HEK293 (cell line): Measurements from ENCODE around the gene TRPC4.

Source experiments
- CTCF ChIA-PET: fragments of 350-600 bp; formaldehyde crosslinking; extraction: SDS; loops from one replicate; lab custom pipeline; 2021; ENCODE audit warnings: antibody characterized with exemption; lab: Yijun Ruan, JAX
- POLR2A ChIA-PET: fragments of 300-600 bp; formaldehyde crosslinking; extraction: SDS; loops from one replicate; lab custom pipeline; 2020; ENCODE audit warnings: antibody characterized with exemption, inconsistent platforms; lab: Yijun Ruan, JAX
- H3K27ac ChIP-seq: fragments of 200-500 bp; sonication (Bioruptor generic); 2 replicates; pipeline ENCODE4 v1.5.1; 2014; ENCODE audit warnings: low read depth, low read length, control low read depth, inconsistent platforms; ENCODE audit errors: extremely low read depth
- H3K36me3 ChIP-seq, 2 experiments: fragments of 200-500 bp in 1 of 2; sonication (Bioruptor generic) in 1 of 2; 1 replicate in 1 of 2; 2 replicates in 1 of 2; pipeline ENCODE4 v1.5.1; 2014 to 2017; ENCODE audit warnings: inconsistent platforms in 2 of 2, low read length in 2 of 2; ENCODE audit not compliant: control insufficient read depth in 2 of 2, insufficient read depth in 1 of 2
- H3K4me1 ChIP-seq: fragments of 200-500 bp; sonication (Bioruptor generic); 2 replicates; pipeline ENCODE4 v1.5.1; 2014; ENCODE audit warnings: mild to moderate bottlenecking, low read length, inconsistent platforms; ENCODE audit not compliant: control insufficient read depth, insufficient read depth
- H3K4me3 ChIP-seq: 2 replicates; pipeline ENCODE4 v1.5.1; 2011; ENCODE audit warnings: low read depth, mild to moderate bottlenecking, control low read depth, low read length, moderate library complexity
- H3K9me3 ChIP-seq: fragments of 200-500 bp; sonication (Bioruptor generic); 2 replicates; pipeline ENCODE4 v1.5.1; 2014; ENCODE audit warnings: low read depth, low read length, inconsistent platforms; ENCODE audit not compliant: control insufficient read depth, insufficient read depth
- BCL6B ChIP-seq: fragments of 450-650 bp; formaldehyde crosslinking; IDR thresholded peaks from 2 replicates; pipeline ENCODE4 v1.5.1; 2017; ENCODE audit warnings: missing biosample characterization, missing genetic modification characterization
- FEZF1 ChIP-seq: fragments of 450-650 bp; formaldehyde crosslinking; IDR thresholded peaks from 2 replicates; pipeline ENCODE4 v1.5.1; 2016; ENCODE audit warnings: missing biosample characterization, missing genetic modification characterization
- TRIM28 ChIP-seq: IDR thresholded peaks from 2 replicates; pipeline ENCODE4 v1.6.1; 2011; ENCODE audit warnings: low read length, control low read depth, borderline replicate concordance
- ZBTB17 ChIP-seq: fragments of 450-650 bp; formaldehyde crosslinking; IDR thresholded peaks from 2 replicates; pipeline ENCODE4 v1.5.1; 2016; ENCODE audit warnings: missing biosample characterization, missing genetic modification characterization
- ZFP37 ChIP-seq: fragments of 450-650 bp; formaldehyde crosslinking; IDR thresholded peaks from 2 replicates; pipeline ENCODE4 v1.5.1; 2016; ENCODE audit warnings: missing biosample characterization, missing genetic modification characterization
- ZFP69B ChIP-seq: fragments of 450-650 bp; formaldehyde crosslinking; IDR thresholded peaks from 2 replicates; pipeline ENCODE4 v1.5.1; 2016; ENCODE audit warnings: missing biosample characterization, missing genetic modification characterization
- ZNF10 ChIP-seq: fragments of 450-650 bp; formaldehyde crosslinking; IDR thresholded peaks from 2 replicates; pipeline ENCODE4 v1.5.1; 2017; ENCODE audit warnings: missing biosample characterization, missing genetic modification characterization
- ZNF184 ChIP-seq: fragments of 450-650 bp; IDR thresholded peaks from 2 replicates; pipeline ENCODE4 v1.5.1; 2018; ENCODE audit warnings: missing biosample characterization, mild to moderate bottlenecking, missing genetic modification characterization
- ZNF19 ChIP-seq: fragments of 450-650 bp; formaldehyde crosslinking; IDR thresholded peaks from 2 replicates; pipeline ENCODE4; 2016; ENCODE audit warnings: missing biosample characterization, missing genetic modification characterization, low read depth
- ZNF2 ChIP-seq: fragments of 450-650 bp; formaldehyde crosslinking; IDR thresholded peaks from 2 replicates; pipeline ENCODE4 v1.5.1; 2016; ENCODE audit warnings: missing biosample characterization, missing genetic modification characterization
- ZNF501 ChIP-seq: fragments of 450-650 bp; formaldehyde crosslinking; IDR thresholded peaks from 2 replicates; pipeline ENCODE4 v1.5.1; 2016; ENCODE audit warnings: missing biosample characterization, missing genetic modification characterization
- ZNF580 ChIP-seq: fragments of 450-650 bp; formaldehyde crosslinking; IDR thresholded peaks from 2 replicates; pipeline ENCODE4 v1.5.1; 2016; ENCODE audit warnings: missing biosample characterization, missing genetic modification characterization
- ZNF654 ChIP-seq: fragments of 450-650 bp; formaldehyde crosslinking; IDR thresholded peaks from 2 replicates; pipeline ENCODE4 v1.5.1; 2016; ENCODE audit warnings: low read depth, missing biosample characterization, missing genetic modification characterization
- ZNF658 ChIP-seq: fragments of 450-650 bp; formaldehyde crosslinking; IDR thresholded peaks from 2 replicates; pipeline ENCODE4; 2016; ENCODE audit warnings: missing biosample characterization, missing genetic modification characterization
- ZNF843 ChIP-seq: fragments of 450-650 bp; formaldehyde crosslinking; IDR thresholded peaks from 2 replicates; pipeline ENCODE4 v1.5.1; 2016; ENCODE audit warnings: missing biosample characterization, missing genetic modification characterization
- ZSCAN23 ChIP-seq: fragments of 450-650 bp; formaldehyde crosslinking; IDR thresholded peaks from 2 replicates; pipeline ENCODE4 v1.5.1; 2016; ENCODE audit warnings: missing biosample characterization, missing genetic modification characterization
- TF ChIP-seq, protein P1 (sequence below): fragments of 450-650 bp; formaldehyde crosslinking; IDR thresholded peaks from 2 replicates; pipeline ENCODE4 v1.5.1; 2017; ENCODE audit warnings: missing biosample characterization, missing genetic modification characterization
- TF ChIP-seq, protein P2 (sequence below): fragments of 450-650 bp; formaldehyde crosslinking; IDR thresholded peaks from 2 replicates; pipeline ENCODE4 v1.5.1; 2016; ENCODE audit warnings: missing biosample characterization, missing genetic modification characterization
- TF ChIP-seq, protein P3 (sequence below): fragments of 450-650 bp; formaldehyde crosslinking; IDR thresholded peaks from 2 replicates; pipeline ENCODE4 v1.5.1; 2017; ENCODE audit warnings: missing biosample characterization, missing genetic modification characterization
- TF ChIP-seq, protein P4 (sequence below): fragments of 450-650 bp; formaldehyde crosslinking; IDR thresholded peaks from 2 replicates; pipeline ENCODE4 v1.5.1; 2017; ENCODE audit warnings: missing biosample characterization, missing genetic modification characterization
- TF ChIP-seq, protein P5 (sequence below): fragments of 450-650 bp; formaldehyde crosslinking; IDR thresholded peaks from 2 replicates; pipeline ENCODE4 v1.5.1; 2016; ENCODE audit warnings: missing biosample characterization, missing genetic modification characterization, borderline replicate concordance
- TF ChIP-seq, protein P6 (sequence below): fragments of 450-650 bp; formaldehyde crosslinking; conservative IDR thresholded peaks from 2 replicates; pipeline ENCODE4 v1.5.1; 2016; ENCODE audit warnings: low read depth, missing biosample characterization, missing genetic modification characterization

TRPC4 gene

DNA sequence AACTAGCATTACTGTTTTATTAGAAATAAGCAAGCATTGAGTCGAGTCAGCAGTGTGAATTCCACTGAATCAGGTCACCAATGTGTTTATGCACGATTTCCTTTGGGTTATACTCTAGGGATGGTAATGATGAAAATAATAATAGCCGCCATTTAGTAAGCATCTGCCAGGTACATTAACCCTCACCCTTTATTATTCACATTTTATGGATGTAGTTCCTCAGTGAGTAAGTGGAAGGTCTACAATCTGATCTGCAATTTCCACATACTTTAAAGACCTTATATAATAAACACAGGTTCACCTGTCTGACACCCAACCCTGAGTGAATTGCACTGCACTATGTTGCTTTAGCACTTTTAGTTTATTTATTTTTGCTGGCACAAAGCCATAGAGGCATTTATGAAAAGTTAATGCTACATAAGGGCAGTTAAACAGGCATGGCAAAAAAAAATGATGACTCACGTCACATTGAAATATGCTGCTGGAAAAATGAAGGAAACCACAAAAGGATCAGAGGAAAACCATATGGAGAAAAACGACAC, 122.4 kb downstream of the TRPC4 start (continued):
- TF ChIP-seq, protein P1, sequence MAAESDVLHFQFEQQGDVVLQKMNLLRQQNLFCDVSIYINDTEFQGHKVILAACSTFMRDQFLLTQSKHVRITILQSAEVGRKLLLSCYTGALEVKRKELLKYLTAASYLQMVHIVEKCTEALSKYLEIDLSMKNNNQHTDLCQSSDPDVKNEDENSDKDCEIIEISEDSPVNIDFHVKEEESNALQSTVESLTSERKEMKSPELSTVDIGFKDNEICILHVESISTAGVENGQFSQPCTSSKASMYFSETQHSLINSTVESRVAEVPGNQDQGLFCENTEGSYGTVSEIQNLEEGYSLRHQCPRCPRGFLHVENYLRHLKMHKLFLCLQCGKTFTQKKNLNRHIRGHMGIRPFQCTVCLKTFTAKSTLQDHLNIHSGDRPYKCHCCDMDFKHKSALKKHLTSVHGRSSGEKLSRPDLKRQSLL (tag by site-specific recombination) = no peak
- TF ChIP-seq ZNF184 (tag by site-specific recombination) (peak; percentile 31; the same call in 1 of the 2 replicates), ZSCAN23 (tag by site-specific recombination) (no peak), ZNF580 (tag by site-specific recombination) (no peak), ZNF10 (0 out of 2 replicates have a peak, but pooled peaks have one; percentile 11), ZBTB17 (tag by site-specific recombination) (0 out of 2 replicates have a peak, but pooled peaks have one; percentile 22), ZNF654 (tag by site-specific recombination) (no peak), ZNF19 (tag by site-specific recombination) (no peak), BCL6B (tag by site-specific recombination) (peak; percentile 32; the same call in 1 of the 2 replicates), FEZF1 (peak; percentile 74), ZNF501 (tag by site-specific recombination) (no peak), ZFP69B (tag by site-specific recombination) (no peak), TRIM28 (0 out of 2 replicates have a peak, but pooled peaks have one; percentile 56), ZNF2 (no peak), ZNF658 (no peak), ZNF843 (tag by site-specific recombination) (peak; percentile 41; the same call in 1 of the 2 replicates)
- TF ChIP-seq, protein P2, sequence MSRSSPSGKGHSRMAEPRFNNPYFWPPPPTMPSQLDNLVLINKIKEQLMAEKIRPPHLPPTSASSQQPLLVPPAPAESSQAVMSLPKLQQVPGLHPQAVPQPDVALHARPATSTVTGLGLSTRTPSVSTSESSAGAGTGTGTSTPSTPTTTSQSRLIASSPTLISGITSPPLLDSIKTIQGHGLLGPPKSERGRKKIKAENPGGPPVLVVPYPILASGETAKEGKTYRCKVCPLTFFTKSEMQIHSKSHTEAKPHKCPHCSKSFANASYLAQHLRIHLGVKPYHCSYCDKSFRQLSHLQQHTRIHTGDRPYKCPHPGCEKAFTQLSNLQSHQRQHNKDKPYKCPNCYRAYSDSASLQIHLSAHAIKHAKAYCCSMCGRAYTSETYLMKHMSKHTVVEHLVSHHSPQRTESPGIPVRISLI (tag by site-specific recombination) = peak; percentile 91
- TF ChIP-seq, protein P3, sequence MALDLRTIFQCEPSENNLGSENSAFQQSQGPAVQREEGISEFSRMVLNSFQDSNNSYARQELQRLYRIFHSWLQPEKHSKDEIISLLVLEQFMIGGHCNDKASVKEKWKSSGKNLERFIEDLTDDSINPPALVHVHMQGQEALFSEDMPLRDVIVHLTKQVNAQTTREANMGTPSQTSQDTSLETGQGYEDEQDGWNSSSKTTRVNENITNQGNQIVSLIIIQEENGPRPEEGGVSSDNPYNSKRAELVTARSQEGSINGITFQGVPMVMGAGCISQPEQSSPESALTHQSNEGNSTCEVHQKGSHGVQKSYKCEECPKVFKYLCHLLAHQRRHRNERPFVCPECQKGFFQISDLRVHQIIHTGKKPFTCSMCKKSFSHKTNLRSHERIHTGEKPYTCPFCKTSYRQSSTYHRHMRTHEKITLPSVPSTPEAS (tag by site-specific recombination) = no peak
- TF ChIP-seq, protein P4, sequence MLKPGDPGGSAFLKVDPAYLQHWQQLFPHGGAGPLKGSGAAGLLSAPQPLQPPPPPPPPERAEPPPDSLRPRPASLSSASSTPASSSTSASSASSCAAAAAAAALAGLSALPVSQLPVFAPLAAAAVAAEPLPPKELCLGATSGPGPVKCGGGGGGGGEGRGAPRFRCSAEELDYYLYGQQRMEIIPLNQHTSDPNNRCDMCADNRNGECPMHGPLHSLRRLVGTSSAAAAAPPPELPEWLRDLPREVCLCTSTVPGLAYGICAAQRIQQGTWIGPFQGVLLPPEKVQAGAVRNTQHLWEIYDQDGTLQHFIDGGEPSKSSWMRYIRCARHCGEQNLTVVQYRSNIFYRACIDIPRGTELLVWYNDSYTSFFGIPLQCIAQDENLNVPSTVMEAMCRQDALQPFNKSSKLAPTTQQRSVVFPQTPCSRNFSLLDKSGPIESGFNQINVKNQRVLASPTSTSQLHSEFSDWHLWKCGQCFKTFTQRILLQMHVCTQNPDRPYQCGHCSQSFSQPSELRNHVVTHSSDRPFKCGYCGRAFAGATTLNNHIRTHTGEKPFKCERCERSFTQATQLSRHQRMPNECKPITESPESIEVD (tag by site-specific recombination) = peak; percentile 39

DNA sequence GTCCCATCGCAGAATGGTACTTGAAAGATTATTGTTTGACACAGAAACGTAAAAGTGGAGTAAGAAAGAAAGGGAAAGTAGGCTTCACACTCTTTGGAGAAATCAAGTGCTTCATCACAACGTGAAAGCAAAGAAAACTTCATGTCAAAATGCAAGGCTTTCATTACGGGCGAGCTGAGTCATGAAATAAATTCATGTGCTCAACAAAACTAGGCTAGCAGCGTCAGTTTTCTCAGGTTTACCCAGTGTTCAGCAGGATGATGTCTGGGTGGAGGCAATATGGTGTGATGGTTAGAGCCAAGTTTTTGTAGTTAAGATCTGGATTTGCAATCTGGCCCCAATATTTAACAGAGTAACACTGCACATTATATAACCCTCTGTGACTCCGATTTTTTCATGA, 128.0 kb downstream of the TRPC4 start:
- Histone ChIP-seq H3K4me3 (no peak overlapping the region), H3K9me3 (no peaks in the 10 kb centered on the region), H3K27ac (no peak overlapping the region), H3K36me3 (no peaks in the 10 kb centered on the region), H3K4me1 (no peaks in the 10 kb centered on the region)
- CTCF ChIA-PET = no interaction called here
- TF ChIP-seq, protein P5, sequence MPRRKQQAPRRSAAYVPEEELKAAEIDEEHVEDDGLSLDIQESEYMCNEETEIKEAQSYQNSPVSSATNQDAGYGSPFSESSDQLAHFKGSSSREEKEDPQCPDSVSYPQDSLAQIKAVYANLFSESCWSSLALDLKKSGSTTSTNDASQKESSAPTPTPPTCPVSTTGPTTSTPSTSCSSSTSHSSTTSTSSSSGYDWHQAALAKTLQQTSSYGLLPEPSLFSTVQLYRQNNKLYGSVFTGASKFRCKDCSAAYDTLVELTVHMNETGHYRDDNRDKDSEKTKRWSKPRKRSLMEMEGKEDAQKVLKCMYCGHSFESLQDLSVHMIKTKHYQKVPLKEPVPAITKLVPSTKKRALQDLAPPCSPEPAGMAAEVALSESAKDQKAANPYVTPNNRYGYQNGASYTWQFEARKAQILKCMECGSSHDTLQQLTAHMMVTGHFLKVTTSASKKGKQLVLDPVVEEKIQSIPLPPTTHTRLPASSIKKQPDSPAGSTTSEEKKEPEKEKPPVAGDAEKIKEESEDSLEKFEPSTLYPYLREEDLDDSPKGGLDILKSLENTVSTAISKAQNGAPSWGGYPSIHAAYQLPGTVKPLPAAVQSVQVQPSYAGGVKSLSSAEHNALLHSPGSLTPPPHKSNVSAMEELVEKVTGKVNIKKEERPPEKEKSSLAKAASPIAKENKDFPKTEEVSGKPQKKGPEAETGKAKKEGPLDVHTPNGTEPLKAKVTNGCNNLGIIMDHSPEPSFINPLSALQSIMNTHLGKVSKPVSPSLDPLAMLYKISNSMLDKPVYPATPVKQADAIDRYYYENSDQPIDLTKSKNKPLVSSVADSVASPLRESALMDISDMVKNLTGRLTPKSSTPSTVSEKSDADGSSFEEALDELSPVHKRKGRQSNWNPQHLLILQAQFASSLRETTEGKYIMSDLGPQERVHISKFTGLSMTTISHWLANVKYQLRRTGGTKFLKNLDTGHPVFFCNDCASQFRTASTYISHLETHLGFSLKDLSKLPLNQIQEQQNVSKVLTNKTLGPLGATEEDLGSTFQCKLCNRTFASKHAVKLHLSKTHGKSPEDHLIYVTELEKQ (tag by site-specific recombination) = no peak
- TF ChIP-seq, protein P6, sequence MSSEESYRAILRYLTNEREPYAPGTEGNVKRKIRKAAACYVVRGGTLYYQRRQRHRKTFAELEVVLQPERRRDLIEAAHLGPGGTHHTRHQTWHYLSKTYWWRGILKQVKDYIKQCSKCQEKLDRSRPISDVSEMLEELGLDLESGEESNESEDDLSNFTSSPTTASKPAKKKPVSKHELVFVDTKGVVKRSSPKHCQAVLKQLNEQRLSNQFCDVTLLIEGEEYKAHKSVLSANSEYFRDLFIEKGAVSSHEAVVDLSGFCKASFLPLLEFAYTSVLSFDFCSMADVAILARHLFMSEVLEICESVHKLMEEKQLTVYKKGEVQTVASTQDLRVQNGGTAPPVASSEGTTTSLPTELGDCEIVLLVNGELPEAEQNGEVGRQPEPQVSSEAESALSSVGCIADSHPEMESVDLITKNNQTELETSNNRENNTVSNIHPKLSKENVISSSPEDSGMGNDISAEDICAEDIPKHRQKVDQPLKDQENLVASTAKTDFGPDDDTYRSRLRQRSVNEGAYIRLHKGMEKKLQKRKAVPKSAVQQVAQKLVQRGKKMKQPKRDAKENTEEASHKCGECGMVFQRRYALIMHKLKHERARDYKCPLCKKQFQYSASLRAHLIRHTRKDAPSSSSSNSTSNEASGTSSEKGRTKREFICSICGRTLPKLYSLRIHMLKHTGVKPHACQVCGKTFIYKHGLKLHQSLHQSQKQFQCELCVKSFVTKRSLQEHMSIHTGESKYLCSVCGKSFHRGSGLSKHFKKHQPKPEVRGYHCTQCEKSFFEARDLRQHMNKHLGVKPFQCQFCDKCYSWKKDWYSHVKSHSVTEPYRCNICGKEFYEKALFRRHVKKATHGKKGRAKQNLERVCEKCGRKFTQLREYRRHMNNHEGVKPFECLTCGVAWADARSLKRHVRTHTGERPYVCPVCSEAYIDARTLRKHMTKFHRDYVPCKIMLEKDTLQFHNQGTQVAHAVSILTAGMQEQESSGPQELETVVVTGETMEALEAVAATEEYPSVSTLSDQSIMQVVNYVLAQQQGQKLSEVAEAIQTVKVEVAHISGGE (tag by site-specific recombination) = no peak
- no peak for TF ChIP-seq ZFP37 (tag by site-specific recombination)
- TF ChIP-seq, all 188 proteins: peak for 0
- POLR2A ChIA-PET = no interaction called here
